Activated T-cell treated with anti-CD3 and anti-CD28 coated beads, Interleukin-2, amount 50 U/mL, for 4 hours (primary cell): Measurements from ENCODE around the gene FILIP1. TPM values are rescaled to one million over a fixed set of nuclear protein-coding genes. Genes with fewer than 3 reads are reported as not detected.

ENCODE experiments used
- ATAC-seq, 2 donors: fragments of 200-7000 bp; cut with Tn5 transposase; one replicate each; pipeline ENCODE4 v1.10.0; 2021
- DNase-seq: peaks from one replicate; pipeline ENCODE4 v3.0.0-alpha.2; 2020
- H3K27me3 Mint-ChIP-seq: one replicate; pipeline ENCODE4 v1.8.0; 2021; ENCODE audit warnings: low read depth, mixed read lengths
- H3K36me3 Mint-ChIP-seq: one replicate; pipeline ENCODE4 v1.8.0; 2022; ENCODE audit warnings: mixed read lengths; ENCODE audit not compliant: insufficient read depth
- H3K4me1 Mint-ChIP-seq: one replicate; pipeline ENCODE4 v1.8.0; 2021; ENCODE audit warnings: low read depth, mixed read lengths
- H3K4me3 Mint-ChIP-seq: one replicate; pipeline ENCODE4 v1.8.0; 2021; ENCODE audit warnings: mild to moderate bottlenecking, moderate library complexity, mixed read lengths
- H3K9me3 Mint-ChIP-seq: one replicate; pipeline ENCODE4 v1.8.0; 2021; ENCODE audit warnings: mixed read lengths
- total RNA-seq, 3 donors: library from RNA; stranded (reverse); gene quantifications; one replicate each; pipeline ENCODE4 v1.2.1, GENCODE V29; 2021

Gene FILIP1
- under 1 TPM in 1 of 3 donors, not detected in 2; 0.05 TPM for total RNA-seq

GRCh38 chr6:75493400-75494064 lies at the start of gene FILIP1:
FILIP1 (minus strand) TSS chr6:75493800; CDS start chr6:75414972, 78,828 bp downstream.
- H3K27me3 Mint-ChIP-seq, result peaks cover 15% of the 10 kb centered on the region
- no peak for ATAC-seq
- no peaks in the 10 kb centered on the region for H3K36me3 Mint-ChIP-seq
- H3K9me3 Mint-ChIP-seq, result no peaks in the 10 kb centered on the region
- H3K4me1 Mint-ChIP-seq, result peaks cover 11% of the 10 kb centered on the region
- H3K4me3 Mint-ChIP-seq, result no peak within 1 kb of the TSS
- DNase-seq, result no peak

GRCh38 chr6:75543311-75543710 lies 49.7 kb upstream of the FILIP1 start:
- H3K4me3 Mint-ChIP-seq, result no peak overlapping the region
- H3K4me1 Mint-ChIP-seq, result no peaks in the 10 kb centered on the region
- peaks cover 8% of the 10 kb centered on the region for H3K27me3 Mint-ChIP-seq
- DNase-seq, result no peak
- no peak for ATAC-seq
- no peaks in the 10 kb centered on the region for H3K36me3 Mint-ChIP-seq
- no peaks in the 10 kb centered on the region for H3K9me3 Mint-ChIP-seq

- H3K9me3 Mint-ChIP-seq, result no peaks in the 10 kb centered on the region
- H3K4me3 Mint-ChIP-seq, result no peak overlapping the region
- no peak for DNase-seq
- peaks cover 17% of the 10 kb centered on the region for H3K27me3 Mint-ChIP-seq
- ATAC-seq, result no peak
- no peaks in the 10 kb centered on the region for H3K36me3 Mint-ChIP-seq
- no peaks in the 10 kb centered on the region for H3K4me1 Mint-ChIP-seq
Measured at GRCh38 chr6:75539136-75539535, 45.5 kb upstream of the FILIP1 start.

- DNase-seq, result no peak
- Mint-ChIP-seq H3K36me3 (no peaks in the 10 kb centered on the region), H3K4me1 (no peaks in the 10 kb centered on the region), H3K4me3 (no peak overlapping the region), H3K27me3 (peaks cover 24% of the 10 kb centered on the region), H3K9me3 (no peaks in the 10 kb centered on the region)
- no peak for ATAC-seq
Measured at GRCh38 chr6:75532521-75532920, 38.9 kb upstream of the FILIP1 start.

- Mint-ChIP-seq H3K27me3 (peaks cover 28% of the 10 kb centered on the region), H3K4me1 (no peaks in the 10 kb centered on the region), H3K9me3 (no peaks in the 10 kb centered on the region), H3K36me3 (no peaks in the 10 kb centered on the region), H3K4me3 (no peak overlapping the region)
- no peak for DNase-seq
- no peak for ATAC-seq
Measured at GRCh38 chr6:75531174-75531573, 37.6 kb upstream of the FILIP1 start.

- Mint-ChIP-seq H3K27me3 (peaks cover 28% of the 10 kb centered on the region), H3K4me1 (no peaks in the 10 kb centered on the region), H3K4me3 (no peak overlapping the region), H3K9me3 (no peaks in the 10 kb centered on the region), H3K36me3 (no peaks in the 10 kb centered on the region)
- ATAC-seq, result no peak
- no peak for DNase-seq
Measured at GRCh38 chr6:75530696-75531095, 37.1 kb upstream of the FILIP1 start.

GRCh38 chr6:75528423-75528822 lies 34.8 kb upstream of the FILIP1 start:
- ATAC-seq, result no peak
- peaks cover 24% of the 10 kb centered on the region for H3K27me3 Mint-ChIP-seq
- H3K9me3 Mint-ChIP-seq, result no peaks in the 10 kb centered on the region
- no peak overlapping the region for H3K4me3 Mint-ChIP-seq
- H3K36me3 Mint-ChIP-seq, result no peaks in the 10 kb centered on the region
- no peak for DNase-seq
- H3K4me1 Mint-ChIP-seq, result no peaks in the 10 kb centered on the region

GRCh38 chr6:75526502-75527127 lies 33.0 kb upstream of the FILIP1 start:
- peaks cover 19% of the 10 kb centered on the region for H3K27me3 Mint-ChIP-seq
- H3K36me3 Mint-ChIP-seq, result no peaks in the 10 kb centered on the region
- H3K9me3 Mint-ChIP-seq, result no peaks in the 10 kb centered on the region
- DNase-seq (peak; percentile 35), ATAC-seq (peak; percentile 72 to 73)
- no peaks in the 10 kb centered on the region for H3K4me1 Mint-ChIP-seq
- H3K4me3 Mint-ChIP-seq, result no peak overlapping the region

- DNase-seq (no peak), ATAC-seq (no peak)
- Mint-ChIP-seq H3K4me1 (no peaks in the 10 kb centered on the region), H3K27me3 (peaks cover 15% of the 10 kb centered on the region), H3K36me3 (no peaks in the 10 kb centered on the region), H3K9me3 (no peaks in the 10 kb centered on the region), H3K4me3 (no peak overlapping the region)
Measured at GRCh38 chr6:75525682-75526081, 32.1 kb upstream of the FILIP1 start.

- DNase-seq (no peak), ATAC-seq (no peak)
- Mint-ChIP-seq H3K27me3 (peaks cover 13% of the 10 kb centered on the region), H3K36me3 (no peaks in the 10 kb centered on the region), H3K9me3 (no peaks in the 10 kb centered on the region), H3K4me3 (no peak overlapping the region), H3K4me1 (no peaks in the 10 kb centered on the region)
Measured at GRCh38 chr6:75524322-75524972, 30.8 kb upstream of the FILIP1 start.

GRCh38 chr6:75516757-75517156 lies 23.2 kb upstream of the FILIP1 start:
- Mint-ChIP-seq H3K4me3 (no peak overlapping the region), H3K4me1 (no peaks in the 10 kb centered on the region), H3K9me3 (no peaks in the 10 kb centered on the region), H3K36me3 (no peaks in the 10 kb centered on the region), H3K27me3 (no peaks in the 10 kb centered on the region)
- ATAC-seq (no peak), DNase-seq (no peak)

- H3K4me3 Mint-ChIP-seq, result no peak overlapping the region
- ATAC-seq, result no peak
- no peaks in the 10 kb centered on the region for H3K36me3 Mint-ChIP-seq
- DNase-seq, result no peak
- H3K4me1 Mint-ChIP-seq, result no peaks in the 10 kb centered on the region
- H3K9me3 Mint-ChIP-seq, result no peaks in the 10 kb centered on the region
- no peaks in the 10 kb centered on the region for H3K27me3 Mint-ChIP-seq
Measured at GRCh38 chr6:75512591-75512990, 19.0 kb upstream of the FILIP1 start.

- DNase-seq (no peak), ATAC-seq (no peak)
- no peaks in the 10 kb centered on the region for H3K9me3 Mint-ChIP-seq
- H3K36me3 Mint-ChIP-seq, result no peaks in the 10 kb centered on the region
- H3K4me1 Mint-ChIP-seq, result no peaks in the 10 kb centered on the region
- no peak overlapping the region for H3K4me3 Mint-ChIP-seq
- no peaks in the 10 kb centered on the region for H3K27me3 Mint-ChIP-seq
Measured at GRCh38 chr6:75505424-75505823, 11.8 kb upstream of the FILIP1 start.

GRCh38 chr6:75504465-75505222 lies 11.0 kb upstream of the FILIP1 start:
- ATAC-seq (no peak), DNase-seq (no peak)
- H3K9me3 Mint-ChIP-seq, result no peaks in the 10 kb centered on the region
- no peaks in the 10 kb centered on the region for H3K4me1 Mint-ChIP-seq
- no peaks in the 10 kb centered on the region for H3K36me3 Mint-ChIP-seq
- H3K4me3 Mint-ChIP-seq, result no peak overlapping the region
- no peaks in the 10 kb centered on the region for H3K27me3 Mint-ChIP-seq
